ENCODE data around the gene DOCK10.

DNA sequence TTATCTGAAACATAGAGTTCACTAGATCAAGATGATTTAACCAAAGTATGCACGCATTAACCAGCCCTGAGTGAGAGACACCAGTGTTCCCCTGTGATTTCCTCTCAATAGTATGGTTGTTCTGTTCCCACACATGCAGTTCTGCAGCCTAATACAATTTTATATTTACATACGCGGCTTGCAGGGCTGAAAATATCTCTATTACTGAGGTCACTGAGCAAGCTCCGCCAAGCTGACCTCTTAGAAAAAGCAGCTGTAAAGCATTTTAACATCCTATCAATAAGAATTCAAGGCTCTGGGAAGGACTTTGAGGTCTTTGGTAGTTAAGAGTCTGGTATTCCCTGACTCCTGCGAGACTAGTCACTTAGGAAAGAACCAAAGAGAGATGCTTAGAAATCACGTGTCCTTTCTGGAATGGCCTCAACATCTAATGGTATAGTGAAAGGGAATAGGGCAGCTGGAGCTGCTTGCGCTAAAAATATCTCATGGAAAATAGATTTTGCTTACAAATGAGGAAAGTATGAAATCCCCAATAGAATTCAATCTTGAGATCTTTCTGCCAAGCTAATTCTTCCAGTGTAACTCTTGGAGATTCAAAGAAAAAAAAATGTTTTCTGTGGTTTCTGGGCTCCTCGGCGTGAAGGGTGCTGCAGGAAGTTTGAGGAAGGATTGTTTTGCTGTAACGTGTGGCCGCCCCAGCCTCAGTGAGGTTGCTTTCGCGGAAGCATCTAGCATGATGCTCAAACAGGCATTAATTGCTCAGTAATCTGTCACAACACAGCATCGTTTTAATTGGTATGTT lies 59.2 kb downstream of the DOCK10 start:
- TF ChIP-seq, protein P1, sequence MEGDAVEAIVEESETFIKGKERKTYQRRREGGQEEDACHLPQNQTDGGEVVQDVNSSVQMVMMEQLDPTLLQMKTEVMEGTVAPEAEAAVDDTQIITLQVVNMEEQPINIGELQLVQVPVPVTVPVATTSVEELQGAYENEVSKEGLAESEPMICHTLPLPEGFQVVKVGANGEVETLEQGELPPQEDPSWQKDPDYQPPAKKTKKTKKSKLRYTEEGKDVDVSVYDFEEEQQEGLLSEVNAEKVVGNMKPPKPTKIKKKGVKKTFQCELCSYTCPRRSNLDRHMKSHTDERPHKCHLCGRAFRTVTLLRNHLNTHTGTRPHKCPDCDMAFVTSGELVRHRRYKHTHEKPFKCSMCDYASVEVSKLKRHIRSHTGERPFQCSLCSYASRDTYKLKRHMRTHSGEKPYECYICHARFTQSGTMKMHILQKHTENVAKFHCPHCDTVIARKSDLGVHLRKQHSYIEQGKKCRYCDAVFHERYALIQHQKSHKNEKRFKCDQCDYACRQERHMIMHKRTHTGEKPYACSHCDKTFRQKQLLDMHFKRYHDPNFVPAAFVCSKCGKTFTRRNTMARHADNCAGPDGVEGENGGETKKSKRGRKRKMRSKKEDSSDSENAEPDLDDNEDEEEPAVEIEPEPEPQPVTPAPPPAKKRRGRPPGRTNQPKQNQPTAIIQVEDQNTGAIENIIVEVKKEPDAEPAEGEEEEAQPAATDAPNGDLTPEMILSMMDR (tag by site-specific recombination; IDR thresholded peaks at IDR 0.05) = no peak
- TF ChIP-seq KLF9 (tag by site-specific recombination; IDR thresholded peaks at IDR 0.05; ENCODE audit: low read depth) = no peak
